ENCODE measurements around the gene CEP192.

- TF ChIP-seq EGR1 (IDR thresholded peaks at IDR 0.05) (no peak), TAF1 (IDR thresholded peaks at IDR 0.05; ENCODE audit: low read depth) (no peak), TCF12 (IDR thresholded peaks at IDR 0.05; ENCODE audit: low read depth) (no peak), RAD21 (IDR thresholded peaks at IDR 0.05; ENCODE audit: low read depth) (no peak), CEBPB (IDR thresholded peaks at IDR 0.05) (no peak), NFIC (IDR thresholded peaks at IDR 0.05) (no peak)
- TF ChIP-seq, protein P1, sequence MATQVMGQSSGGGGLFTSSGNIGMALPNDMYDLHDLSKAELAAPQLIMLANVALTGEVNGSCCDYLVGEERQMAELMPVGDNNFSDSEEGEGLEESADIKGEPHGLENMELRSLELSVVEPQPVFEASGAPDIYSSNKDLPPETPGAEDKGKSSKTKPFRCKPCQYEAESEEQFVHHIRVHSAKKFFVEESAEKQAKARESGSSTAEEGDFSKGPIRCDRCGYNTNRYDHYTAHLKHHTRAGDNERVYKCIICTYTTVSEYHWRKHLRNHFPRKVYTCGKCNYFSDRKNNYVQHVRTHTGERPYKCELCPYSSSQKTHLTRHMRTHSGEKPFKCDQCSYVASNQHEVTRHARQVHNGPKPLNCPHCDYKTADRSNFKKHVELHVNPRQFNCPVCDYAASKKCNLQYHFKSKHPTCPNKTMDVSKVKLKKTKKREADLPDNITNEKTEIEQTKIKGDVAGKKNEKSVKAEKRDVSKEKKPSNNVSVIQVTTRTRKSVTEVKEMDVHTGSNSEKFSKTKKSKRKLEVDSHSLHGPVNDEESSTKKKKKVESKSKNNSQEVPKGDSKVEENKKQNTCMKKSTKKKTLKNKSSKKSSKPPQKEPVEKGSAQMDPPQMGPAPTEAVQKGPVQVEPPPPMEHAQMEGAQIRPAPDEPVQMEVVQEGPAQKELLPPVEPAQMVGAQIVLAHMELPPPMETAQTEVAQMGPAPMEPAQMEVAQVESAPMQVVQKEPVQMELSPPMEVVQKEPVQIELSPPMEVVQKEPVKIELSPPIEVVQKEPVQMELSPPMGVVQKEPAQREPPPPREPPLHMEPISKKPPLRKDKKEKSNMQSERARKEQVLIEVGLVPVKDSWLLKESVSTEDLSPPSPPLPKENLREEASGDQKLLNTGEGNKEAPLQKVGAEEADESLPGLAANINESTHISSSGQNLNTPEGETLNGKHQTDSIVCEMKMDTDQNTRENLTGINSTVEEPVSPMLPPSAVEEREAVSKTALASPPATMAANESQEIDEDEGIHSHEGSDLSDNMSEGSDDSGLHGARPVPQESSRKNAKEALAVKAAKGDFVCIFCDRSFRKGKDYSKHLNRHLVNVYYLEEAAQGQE (IDR thresholded peaks at IDR 0.05; ENCODE audit: low read depth): no peak
Observed at GRCh38 chr18:13019301-13019700, 28.1 kb downstream of the CEP192 start.
